Measurements from ENCODE around the gene DOCK2.

The DOCK2 gene

DNA sequence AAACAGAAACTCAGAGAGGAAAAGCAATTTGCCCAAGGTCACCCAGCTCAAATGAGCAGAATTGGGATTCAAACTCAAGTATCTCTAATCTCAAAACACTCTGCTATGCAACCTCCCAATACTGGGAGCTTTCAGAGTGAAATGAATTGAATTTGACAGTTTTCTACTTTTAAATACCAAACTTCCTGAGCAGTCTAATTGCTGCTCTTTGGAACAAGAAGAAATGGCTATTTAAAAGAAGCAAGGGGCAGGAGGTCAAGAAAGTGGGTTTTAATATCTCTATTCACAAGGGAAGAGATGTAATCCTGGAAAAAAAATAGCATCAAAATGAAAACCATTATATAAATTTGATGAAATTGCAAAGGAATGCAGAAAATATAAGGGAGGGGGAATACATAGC lies 200.6 kb downstream of the DOCK2 start:
- TF ChIP-seq, protein P1, sequence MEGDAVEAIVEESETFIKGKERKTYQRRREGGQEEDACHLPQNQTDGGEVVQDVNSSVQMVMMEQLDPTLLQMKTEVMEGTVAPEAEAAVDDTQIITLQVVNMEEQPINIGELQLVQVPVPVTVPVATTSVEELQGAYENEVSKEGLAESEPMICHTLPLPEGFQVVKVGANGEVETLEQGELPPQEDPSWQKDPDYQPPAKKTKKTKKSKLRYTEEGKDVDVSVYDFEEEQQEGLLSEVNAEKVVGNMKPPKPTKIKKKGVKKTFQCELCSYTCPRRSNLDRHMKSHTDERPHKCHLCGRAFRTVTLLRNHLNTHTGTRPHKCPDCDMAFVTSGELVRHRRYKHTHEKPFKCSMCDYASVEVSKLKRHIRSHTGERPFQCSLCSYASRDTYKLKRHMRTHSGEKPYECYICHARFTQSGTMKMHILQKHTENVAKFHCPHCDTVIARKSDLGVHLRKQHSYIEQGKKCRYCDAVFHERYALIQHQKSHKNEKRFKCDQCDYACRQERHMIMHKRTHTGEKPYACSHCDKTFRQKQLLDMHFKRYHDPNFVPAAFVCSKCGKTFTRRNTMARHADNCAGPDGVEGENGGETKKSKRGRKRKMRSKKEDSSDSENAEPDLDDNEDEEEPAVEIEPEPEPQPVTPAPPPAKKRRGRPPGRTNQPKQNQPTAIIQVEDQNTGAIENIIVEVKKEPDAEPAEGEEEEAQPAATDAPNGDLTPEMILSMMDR (IDR thresholded peaks at IDR 0.05; ENCODE audit: low read depth, low read length) = no peak
- DNase-seq (ENCODE audit: low read depth in 2 of 2) = no peak
- H3K4me3 ChIP-seq (replicated peaks in 1 of 2; ENCODE audit: low read depth in 2 of 2, low read length in 2 of 2) = no peak overlapping the region

DNA sequence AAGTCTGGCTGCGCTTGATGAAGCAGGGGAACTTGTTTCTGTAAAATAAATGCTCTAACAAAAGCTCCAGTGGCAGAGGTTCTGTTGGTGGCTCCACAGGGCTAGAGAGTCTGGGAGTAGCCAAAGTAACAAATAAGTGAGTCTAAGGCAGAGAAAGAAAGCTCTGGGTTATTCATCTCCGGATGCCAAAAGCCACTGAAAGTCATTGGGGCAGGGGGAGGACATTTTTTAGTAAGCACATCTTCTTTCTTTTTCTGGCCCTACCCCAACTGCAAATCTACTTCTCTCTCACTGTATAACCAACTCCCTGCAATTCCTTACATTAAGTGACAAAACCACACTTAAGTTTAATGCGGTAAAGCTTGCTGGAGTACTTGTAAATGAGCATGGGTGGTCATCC lies 201.6 kb downstream of the DOCK2 start:
- no peak overlapping the region for H3K4me3 ChIP-seq (replicated peaks in 1 of 2; ENCODE audit: low read depth in 2 of 2, low read length in 2 of 2)
- TF ChIP-seq, protein P1 (IDR thresholded peaks at IDR 0.05; ENCODE audit: low read depth, low read length) = no peak
- DNase-seq (ENCODE audit: low read depth in 2 of 2) = no peak

DNA sequence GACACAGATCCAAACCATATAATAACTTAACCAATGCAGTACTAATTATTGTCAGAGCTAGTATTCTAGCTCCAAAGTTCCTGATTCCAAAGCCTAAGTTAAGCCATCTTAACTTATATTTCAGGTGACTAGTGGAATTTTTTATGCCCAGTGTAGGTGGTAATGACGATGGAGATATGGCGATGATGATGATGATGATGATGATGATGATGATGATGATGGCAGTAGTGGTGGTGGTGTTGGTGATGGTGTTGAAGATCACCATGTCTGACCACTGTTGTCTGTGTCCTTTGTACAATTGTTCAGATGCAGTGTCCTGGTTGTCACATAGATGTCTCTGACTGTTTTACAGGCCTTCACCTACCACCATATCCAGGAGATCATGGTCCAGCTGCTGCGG lies 203.3 kb downstream of the DOCK2 start:
- DNase-seq (ENCODE audit: low read depth in 2 of 2) = no peak
- TF ChIP-seq, protein P1 (IDR thresholded peaks at IDR 0.05; ENCODE audit: low read depth, low read length) = no peak
- no peak overlapping the region for H3K4me3 ChIP-seq (replicated peaks in 1 of 2; ENCODE audit: low read depth in 2 of 2, low read length in 2 of 2)

DNA sequence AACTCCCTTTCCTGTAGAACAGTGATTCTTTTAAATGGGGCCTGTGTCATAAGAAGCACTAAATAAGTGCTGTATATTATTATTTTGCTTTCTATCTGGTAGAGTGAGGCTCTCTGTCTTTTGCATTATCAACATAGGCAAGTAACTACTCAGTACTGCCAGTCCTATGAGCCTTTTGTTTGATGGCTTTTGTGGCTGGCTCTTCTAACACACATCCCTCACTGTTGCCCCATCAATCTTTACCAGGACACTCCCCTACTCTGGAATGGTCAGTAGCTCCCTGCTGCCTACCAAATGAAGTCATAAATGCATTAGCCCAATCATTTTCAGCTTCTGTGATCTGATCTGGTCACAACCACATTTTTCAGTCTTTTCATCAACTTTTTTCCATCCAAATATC lies 205.6 kb downstream of the DOCK2 start:
- no peak overlapping the region for H3K4me3 ChIP-seq (replicated peaks in 1 of 2; ENCODE audit: low read depth in 2 of 2, low read length in 2 of 2)
- TF ChIP-seq, protein P1 (IDR thresholded peaks at IDR 0.05; ENCODE audit: low read depth, low read length) = no peak
- no peak for DNase-seq (ENCODE audit: low read depth in 2 of 2)

DNA sequence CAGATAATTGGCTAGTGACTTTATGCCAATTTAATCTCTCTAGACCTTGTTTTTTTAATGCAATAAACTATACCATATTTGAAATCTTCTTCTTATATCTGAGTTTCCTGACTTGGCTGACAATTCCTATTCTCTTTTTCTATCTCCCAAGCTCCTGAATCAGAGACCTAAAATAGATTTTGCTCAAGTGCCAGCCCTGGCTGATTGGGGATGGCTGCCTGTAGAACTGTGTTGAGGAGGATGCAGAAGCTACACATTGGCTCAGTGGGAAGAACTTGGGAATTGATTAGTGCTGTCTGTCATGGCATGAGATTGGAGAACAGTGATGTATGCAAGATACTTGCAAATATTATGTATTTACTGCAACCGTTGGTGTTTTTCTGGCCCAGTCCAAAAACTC lies 210.4 kb downstream of the DOCK2 start:
- TF ChIP-seq, protein P1 (IDR thresholded peaks at IDR 0.05; ENCODE audit: low read depth, low read length) = no peak
- peak in 1 of 2 donors; percentile 16 for DNase-seq (ENCODE audit: low read depth in 2 of 2)
- H3K4me3 ChIP-seq (replicated peaks in 1 of 2; ENCODE audit: low read depth in 2 of 2, low read length in 2 of 2) = no peak overlapping the region

DNA sequence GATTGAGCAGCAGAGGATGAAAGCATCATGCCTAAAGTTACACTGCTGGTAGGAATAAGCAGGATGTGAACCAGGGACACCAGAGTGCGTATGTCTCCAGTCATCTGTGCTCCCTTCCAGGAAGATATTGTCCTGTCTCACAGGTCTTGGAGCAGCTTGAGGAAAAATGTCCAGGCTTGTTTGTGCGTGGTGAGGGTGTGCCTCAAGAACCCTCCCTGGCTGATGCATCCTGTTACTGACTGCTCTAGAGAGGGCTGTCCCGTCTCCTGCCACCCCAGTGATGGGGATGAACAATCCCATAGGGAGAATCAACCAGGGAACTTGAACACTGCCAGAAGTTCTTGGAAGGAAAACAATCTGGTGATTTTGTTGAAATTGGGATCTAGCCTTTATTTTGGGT lies 211.2 kb downstream of the DOCK2 start:
- DNase-seq (ENCODE audit: low read depth in 2 of 2) = no peak
- TF ChIP-seq, protein P1 (IDR thresholded peaks at IDR 0.05; ENCODE audit: low read depth, low read length) = no peak
- H3K4me3 ChIP-seq (replicated peaks in 1 of 2; ENCODE audit: low read depth in 2 of 2, low read length in 2 of 2) = no peak overlapping the region

DNA sequence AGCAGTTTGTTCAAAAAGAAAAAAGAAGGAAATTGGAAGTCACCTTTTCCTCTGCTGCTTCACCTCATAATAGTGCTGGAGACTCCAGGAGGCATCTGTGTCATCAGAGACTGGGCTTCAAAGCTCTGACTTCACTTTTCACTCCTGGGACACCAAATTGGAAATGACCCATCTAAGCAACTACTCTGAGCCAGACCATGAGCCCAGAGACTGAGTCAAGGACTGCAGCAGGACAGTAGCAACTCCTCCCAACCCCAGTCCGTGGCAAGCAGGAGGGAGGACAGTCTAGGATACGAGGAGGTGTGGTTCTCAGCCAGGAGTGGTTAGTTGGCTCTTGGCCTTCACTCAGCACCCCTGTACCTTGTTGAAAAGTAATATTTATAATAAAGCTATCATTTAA lies 211.7 kb downstream of the DOCK2 start:
- no peak for DNase-seq (ENCODE audit: low read depth in 2 of 2)
- TF ChIP-seq, protein P1 (IDR thresholded peaks at IDR 0.05; ENCODE audit: low read depth, low read length) = no peak
- H3K4me3 ChIP-seq (replicated peaks in 1 of 2; ENCODE audit: low read depth in 2 of 2, low read length in 2 of 2) = no peak overlapping the region

All from cardiac fibroblast (primary cell).